ENCODE results near the gene MYBPC2.

GRCh38 chr19:50449236-50449899, 16.7 kb downstream of the MYBPC2 start:
- TF ChIP-seq CTCF (IDR thresholded peaks at IDR 0.05) (no peak), POLR2A (IDR thresholded peaks at IDR 0.05) (no peak), POLR2AphosphoS5 (IDR thresholded peaks at IDR 0.05) (no peak)

Data from upper lobe of left lung (tissue), 4 donors.